Activated naive CD4-positive, alpha-beta T cell treated with anti-CD3 and anti-CD28 coated beads, Interleukin-2, amount 10 ng/mL, durations not matched to agents 7 days and 5 days (primary cell): ENCODE results near the gene ELK3.

Experiments
- CTCF ChIA-PET: fragments of 350-600 bp; sonication (Branson Sonifier 250); formaldehyde crosslinking; loops from one replicate; lab custom pipeline; 2021; ENCODE audit warnings: antibody characterized with exemption; lab: Charles Lee
- DNase-seq: peaks from one replicate; pipeline ENCODE4 v3.0.0-alpha.2; 2020
- H3K27ac Mint-ChIP-seq: one replicate; pipeline ENCODE4 v1.8.0; 2021; ENCODE audit warnings: mild to moderate bottlenecking, moderate library complexity, mixed read lengths
- H3K27me3 Mint-ChIP-seq: one replicate; pipeline ENCODE4 v1.8.0; 2021; ENCODE audit warnings: mild to moderate bottlenecking, mixed read lengths
- H3K36me3 Mint-ChIP-seq: one replicate; pipeline ENCODE4 v1.8.0; 2021; ENCODE audit warnings: mixed read lengths
- H3K4me1 Mint-ChIP-seq: one replicate; pipeline ENCODE4 v1.8.0; 2021; ENCODE audit warnings: mixed read lengths
- H3K4me3 Mint-ChIP-seq: one replicate; pipeline ENCODE4 v1.8.0; 2021; ENCODE audit warnings: mild to moderate bottlenecking, moderate library complexity, mixed read lengths
- H3K9me3 Mint-ChIP-seq: one replicate; pipeline ENCODE4 v1.8.0; 2021; ENCODE audit warnings: mixed read lengths

Gene ELK3

GRCh38 chr12:96195845-96196451 lies 1.8 kb downstream of the ELK3 start:
- peak overlapping the region; percentile 91 for H3K4me3 Mint-ChIP-seq
- peak; percentile 53 for DNase-seq
- peaks cover 51% of the 10 kb centered on the region for H3K4me1 Mint-ChIP-seq
- H3K27me3 Mint-ChIP-seq = peaks cover 4% of the 10 kb centered on the region
- H3K36me3 Mint-ChIP-seq = peaks cover 12% of the 10 kb centered on the region
- CTCF ChIA-PET = interaction anchor here (0.8 to 2.0 kb wide), 2 partner anchors 10 to 19 kb away, joined by 3 to 7 read pairs; no protein-coding TSS in a partner anchor
- no peaks in the 10 kb centered on the region for H3K9me3 Mint-ChIP-seq
- peak overlapping the region; percentile 95 for H3K27ac Mint-ChIP-seq

- peaks cover 4% of the 10 kb centered on the region for H3K27me3 Mint-ChIP-seq
- CTCF ChIA-PET = interaction anchor here (0.7 to 2.3 kb wide), 4 partner anchors 13 to 18 kb away, joined by 3 to 9 read pairs (median 6); no protein-coding TSS in a partner anchor
- peak overlapping the region; percentile 91 for H3K4me3 Mint-ChIP-seq
- H3K27ac Mint-ChIP-seq = peak overlapping the region; percentile 95
- H3K9me3 Mint-ChIP-seq = no peaks in the 10 kb centered on the region
- DNase-seq = no peak
- H3K36me3 Mint-ChIP-seq = peaks cover 15% of the 10 kb centered on the region
- peaks cover 58% of the 10 kb centered on the region for H3K4me1 Mint-ChIP-seq
Measured at GRCh38 chr12:96196781-96197180, 2.6 kb downstream of the ELK3 start.

GRCh38 chr12:96197503-96198272 lies 3.5 kb downstream of the ELK3 start:
- Mint-ChIP-seq H3K9me3 (no peaks in the 10 kb centered on the region), H3K27me3 (peaks cover 4% of the 10 kb centered on the region), H3K4me1 (peaks cover 64% of the 10 kb centered on the region), H3K36me3 (peaks cover 21% of the 10 kb centered on the region), H3K27ac (peak overlapping the region; percentile 56), H3K4me3 (peak overlapping the region; percentile 91)
- DNase-seq = no peak
- CTCF ChIA-PET = interaction anchor here (0.7 to 2.3 kb wide), 3 partner anchors 12 to 17 kb away, joined by 3 to 9 read pairs (median 4); no protein-coding TSS in a partner anchor

GRCh38 chr12:96198965-96199364 lies 4.8 kb downstream of the ELK3 start:
- no peak for DNase-seq
- peaks cover 33% of the 10 kb centered on the region for H3K36me3 Mint-ChIP-seq
- peaks cover 61% of the 10 kb centered on the region for H3K4me1 Mint-ChIP-seq
- CTCF ChIA-PET = interaction anchor here (0.8 to 2.3 kb wide), 3 partner anchors 13 to 201 kb away, joined by 3 to 9 read pairs (median 3); partner anchors contain the start of gene CDK17
- peak overlapping the region; percentile 2 for H3K4me3 Mint-ChIP-seq
- H3K27me3 Mint-ChIP-seq = peaks cover 4% of the 10 kb centered on the region
- H3K9me3 Mint-ChIP-seq = peaks cover 2% of the 10 kb centered on the region
- peak overlapping the region; percentile 70 for H3K27ac Mint-ChIP-seq

- H3K9me3 Mint-ChIP-seq = peaks cover 4% of the 10 kb centered on the region
- peaks cover under 1% of the 10 kb centered on the region for H3K27me3 Mint-ChIP-seq
- peak overlapping the region; percentile 70 for H3K27ac Mint-ChIP-seq
- CTCF ChIA-PET = interaction anchor here (0.8 to 1.0 kb wide), 2 partner anchors 13 to 201 kb away, joined by 3 read pairs; partner anchors contain the start of gene CDK17
- no peak overlapping the region for H3K4me3 Mint-ChIP-seq
- peaks cover 64% of the 10 kb centered on the region for H3K4me1 Mint-ChIP-seq
- no peak for DNase-seq
- H3K36me3 Mint-ChIP-seq = peaks cover 36% of the 10 kb centered on the region
Measured at GRCh38 chr12:96199464-96199863, 5.3 kb downstream of the ELK3 start.

- peaks cover 9% of the 10 kb centered on the region for H3K9me3 Mint-ChIP-seq
- no peaks in the 10 kb centered on the region for H3K27me3 Mint-ChIP-seq
- DNase-seq = no peak
- CTCF ChIA-PET = interaction anchor here (0.6 to 1.2 kb wide), 3 partner anchors 7 to 196 kb away, joined by 3 read pairs; no protein-coding TSS in a partner anchor
- peaks cover 79% of the 10 kb centered on the region for H3K4me1 Mint-ChIP-seq
- no peak overlapping the region for H3K27ac Mint-ChIP-seq
- no peak overlapping the region for H3K4me3 Mint-ChIP-seq
- peaks cover 47% of the 10 kb centered on the region for H3K36me3 Mint-ChIP-seq
Measured at GRCh38 chr12:96201272-96202227, 7.4 kb downstream of the ELK3 start.

- CTCF ChIA-PET = interaction anchor here (1.8 kb wide), 1 partner anchor 10 kb away, joined by 7 read pairs; no protein-coding TSS in a partner anchor
- Mint-ChIP-seq H3K36me3 (peaks cover 53% of the 10 kb centered on the region), H3K4me1 (peaks cover 77% of the 10 kb centered on the region), H3K27ac (no peak overlapping the region), H3K9me3 (peaks cover 9% of the 10 kb centered on the region), H3K27me3 (no peaks in the 10 kb centered on the region), H3K4me3 (no peak overlapping the region)
- no peak for DNase-seq
Measured at GRCh38 chr12:96204381-96204780, 10.2 kb downstream of the ELK3 start.

GRCh38 chr12:96205908-96206307 lies 11.7 kb downstream of the ELK3 start:
- Mint-ChIP-seq H3K4me3 (peak overlapping the region; percentile 53), H3K4me1 (peaks cover 86% of the 10 kb centered on the region), H3K27me3 (no peaks in the 10 kb centered on the region), H3K27ac (peak overlapping the region; percentile 83), H3K36me3 (peaks cover 58% of the 10 kb centered on the region), H3K9me3 (peaks cover 9% of the 10 kb centered on the region)
- DNase-seq = no peak
- CTCF ChIA-PET = interaction anchor here (0.7 to 1.0 kb wide), 2 partner anchors 10 to 152 kb away, joined by 3 to 4 read pairs; no protein-coding TSS in a partner anchor

GRCh38 chr12:96206936-96207662 lies 12.9 kb downstream of the ELK3 start:
- Mint-ChIP-seq H3K4me3 (no peak overlapping the region), H3K27me3 (no peaks in the 10 kb centered on the region), H3K9me3 (peaks cover 9% of the 10 kb centered on the region), H3K4me1 (peaks cover 88% of the 10 kb centered on the region), H3K27ac (peak overlapping the region; percentile 55), H3K36me3 (peaks cover 51% of the 10 kb centered on the region)
- no peak for DNase-seq
- CTCF ChIA-PET = interaction anchor here (1.2 to 1.3 kb wide), 2 partner anchors 8 to 9 kb away, joined by 3 to 4 read pairs; no protein-coding TSS in a partner anchor

- Mint-ChIP-seq H3K9me3 (peaks cover 9% of the 10 kb centered on the region), H3K4me3 (no peak overlapping the region), H3K36me3 (peaks cover 44% of the 10 kb centered on the region), H3K27me3 (no peaks in the 10 kb centered on the region), H3K27ac (peak overlapping the region; percentile 84), H3K4me1 (peaks cover 96% of the 10 kb centered on the region)
- CTCF ChIA-PET = interaction anchor here (0.6 to 9.2 kb wide), 4 partner anchors 8 to 192 kb away, joined by 3 to 155 read pairs (median 12); partner anchors contain the start of gene CDK17
- no peak for DNase-seq
Measured at GRCh38 chr12:96208346-96208745, 14.2 kb downstream of the ELK3 start.

- H3K36me3 Mint-ChIP-seq = peaks cover 43% of the 10 kb centered on the region
- peaks cover 98% of the 10 kb centered on the region for H3K4me1 Mint-ChIP-seq
- CTCF ChIA-PET = interaction anchor here (0.6 to 9.2 kb wide), 6 partner anchors 8 to 191 kb away, joined by 3 to 155 read pairs (median 12); partner anchors contain the start of gene CDK17
- peak overlapping the region; percentile 72 for H3K4me3 Mint-ChIP-seq
- no peak for DNase-seq
- H3K9me3 Mint-ChIP-seq = peaks cover 7% of the 10 kb centered on the region
- H3K27ac Mint-ChIP-seq = peak overlapping the region; percentile 84
- H3K27me3 Mint-ChIP-seq = no peaks in the 10 kb centered on the region
Measured at GRCh38 chr12:96208801-96209549, 14.8 kb downstream of the ELK3 start.
